NB4 (cell line): ENCODE data around the gene FMO2.
A peak's percentile ranks its signal among the peaks of the same experiment; 100 is the strongest.

Source experiments
- POLR2A ChIP-seq: IDR thresholded peaks from 2 replicates; pipeline ENCODE4 v1.6.1; 2011; ENCODE audit warnings: mild to moderate bottlenecking; ENCODE audit not compliant: insufficient read length; ENCODE audit errors: extremely low read depth
- TF ChIP-seq, protein P1 (sequence below): IDR thresholded peaks from one replicate; pipeline ENCODE4 v1.5.1; 2012; ENCODE audit warnings: low read depth, low read length
- TF ChIP-seq, protein P2 (sequence below): IDR thresholded peaks from 2 replicates; pipeline ENCODE4 v1.6.1; 2011; ENCODE audit warnings: low read depth, low read length

DNA sequence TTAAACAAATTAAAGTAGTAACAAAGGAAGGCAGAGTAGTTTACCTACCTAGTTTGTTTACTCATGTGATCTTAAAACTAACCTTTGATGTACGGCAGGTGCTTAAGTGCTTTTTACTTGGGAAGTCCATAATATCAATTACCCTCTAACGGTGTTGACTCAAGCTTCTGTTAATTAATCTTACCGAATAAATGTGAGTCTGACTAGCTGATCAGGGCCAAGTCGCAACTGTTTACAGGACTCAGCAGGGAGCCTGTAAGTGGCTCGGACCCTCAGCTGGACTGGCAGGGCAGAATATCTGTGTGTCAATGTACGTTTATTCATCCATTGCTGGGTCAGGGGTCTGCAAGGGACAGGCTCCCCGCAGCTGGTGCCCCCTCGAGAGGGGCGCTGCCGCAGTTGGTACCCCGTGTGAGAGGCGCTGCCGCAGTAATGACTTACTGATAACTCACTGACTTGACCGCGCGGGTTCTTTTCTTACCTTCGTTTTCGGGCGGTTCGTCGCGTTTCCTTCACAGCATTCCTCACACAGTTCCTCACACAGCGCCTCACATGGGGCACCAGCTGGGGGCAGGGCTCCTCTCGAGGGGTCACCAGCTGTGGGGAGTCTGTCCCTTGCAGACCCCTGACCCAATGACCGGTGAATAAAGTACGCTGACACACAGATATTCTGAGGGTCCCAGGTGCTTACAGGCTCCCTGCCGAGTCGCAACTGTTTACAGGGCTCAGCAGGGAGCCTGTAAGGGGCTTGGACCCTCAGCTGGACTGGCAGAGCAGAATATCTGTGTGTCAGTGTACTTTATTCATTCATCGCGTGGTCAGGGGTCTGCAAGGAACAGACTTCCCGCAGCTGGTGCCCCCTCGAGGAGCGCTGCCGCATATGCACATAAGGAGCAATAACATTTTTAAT is 66.2 kb downstream of the FMO2 start:
- TF ChIP-seq, protein P1, sequence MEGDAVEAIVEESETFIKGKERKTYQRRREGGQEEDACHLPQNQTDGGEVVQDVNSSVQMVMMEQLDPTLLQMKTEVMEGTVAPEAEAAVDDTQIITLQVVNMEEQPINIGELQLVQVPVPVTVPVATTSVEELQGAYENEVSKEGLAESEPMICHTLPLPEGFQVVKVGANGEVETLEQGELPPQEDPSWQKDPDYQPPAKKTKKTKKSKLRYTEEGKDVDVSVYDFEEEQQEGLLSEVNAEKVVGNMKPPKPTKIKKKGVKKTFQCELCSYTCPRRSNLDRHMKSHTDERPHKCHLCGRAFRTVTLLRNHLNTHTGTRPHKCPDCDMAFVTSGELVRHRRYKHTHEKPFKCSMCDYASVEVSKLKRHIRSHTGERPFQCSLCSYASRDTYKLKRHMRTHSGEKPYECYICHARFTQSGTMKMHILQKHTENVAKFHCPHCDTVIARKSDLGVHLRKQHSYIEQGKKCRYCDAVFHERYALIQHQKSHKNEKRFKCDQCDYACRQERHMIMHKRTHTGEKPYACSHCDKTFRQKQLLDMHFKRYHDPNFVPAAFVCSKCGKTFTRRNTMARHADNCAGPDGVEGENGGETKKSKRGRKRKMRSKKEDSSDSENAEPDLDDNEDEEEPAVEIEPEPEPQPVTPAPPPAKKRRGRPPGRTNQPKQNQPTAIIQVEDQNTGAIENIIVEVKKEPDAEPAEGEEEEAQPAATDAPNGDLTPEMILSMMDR = peak; percentile 58
- TF ChIP-seq, protein P2, sequence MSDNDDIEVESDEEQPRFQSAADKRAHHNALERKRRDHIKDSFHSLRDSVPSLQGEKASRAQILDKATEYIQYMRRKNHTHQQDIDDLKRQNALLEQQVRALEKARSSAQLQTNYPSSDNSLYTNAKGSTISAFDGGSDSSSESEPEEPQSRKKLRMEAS = no peak
- TF ChIP-seq POLR2A = no peak
